ENCODE results near the gene SLC43A1. TPM values are rescaled to one million over a fixed set of nuclear protein-coding genes. Genes with fewer than 3 reads are reported as not detected.

SLC43A1 gene
- total and polyA plus RNA-seq, 4 experiments from 2014 or later = 14.8 to 21.7 (median 18.6) TPM

DNA sequence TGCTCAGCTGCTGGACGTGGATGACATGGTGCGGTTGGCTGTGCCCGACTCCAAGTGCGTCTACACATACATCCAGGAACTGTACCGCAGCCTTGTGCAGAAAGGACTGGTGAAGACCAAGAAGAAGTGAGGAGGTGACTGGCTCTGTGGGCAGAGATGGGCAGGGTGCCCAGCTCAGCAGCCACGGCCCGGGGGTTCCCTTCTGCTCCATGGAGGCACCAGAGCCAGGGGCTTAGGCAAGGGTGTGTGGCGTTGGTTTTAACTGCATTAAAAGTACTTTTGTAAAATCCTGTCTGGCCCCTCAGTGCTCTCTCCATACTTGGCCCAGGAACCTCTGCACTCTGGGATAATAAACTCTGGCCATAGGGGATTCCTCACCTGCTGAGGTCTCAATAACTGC, 34.5 kb upstream of the SLC43A1 start:
- Histone ChIP-seq H3K27ac (ENCODE audit: low read depth, low read length) (no peak overlapping the region), H3K9me3 (ENCODE audit: control insufficient read depth in 1 of 2, low read length in 2 of 2) (no peaks in the 10 kb centered on the region), H3K27me3 (ENCODE audit: insufficient read depth, low read length) (no peaks in the 10 kb centered on the region), H3K4me3 (ENCODE audit: low read length in 2 of 2) (no peak overlapping the region), H3K4me1 (ENCODE audit: insufficient read depth, low read length) (no peaks in the 10 kb centered on the region), H3K36me3 (ENCODE audit: insufficient read depth, low read length) (peaks cover 51% of the 10 kb centered on the region)
- intact Hi-C loops (cut with micrococcal nuclease) = no loop called here
- H3K4me1 Mint-ChIP-seq = peaks cover 0 to 2% (median under 1%) of the 10 kb centered on the region in 4 donors
- no peak for DNase-seq
- peak overlapping the region in 2 of 7 donors; percentile 46 to 55 for H3K27ac Mint-ChIP-seq
- no peaks in the 10 kb centered on the region for H3K9me3 Mint-ChIP-seq
- H3K27me3 Mint-ChIP-seq = no peaks in the 10 kb centered on the region
- POLR2A ChIA-PET (ENCODE audit: partially characterized antibody) = interaction anchor here (1.7 kb wide), 1 partner anchor 18 kb away, joined by 4 read pairs; no protein-coding TSS in a partner anchor
- CTCF ChIA-PET (ENCODE audit: partially characterized antibody) = interaction anchor here (0.9 to 2.0 kb wide), 2 partner anchors 24 to 91 kb away, joined by 4 to 5 read pairs; no protein-coding TSS in a partner anchor
- H3K4me3 Mint-ChIP-seq = no peak overlapping the region
- H3K36me3 Mint-ChIP-seq = peaks cover 28 to 65% of the 10 kb centered on the region in 2 donors

DNA sequence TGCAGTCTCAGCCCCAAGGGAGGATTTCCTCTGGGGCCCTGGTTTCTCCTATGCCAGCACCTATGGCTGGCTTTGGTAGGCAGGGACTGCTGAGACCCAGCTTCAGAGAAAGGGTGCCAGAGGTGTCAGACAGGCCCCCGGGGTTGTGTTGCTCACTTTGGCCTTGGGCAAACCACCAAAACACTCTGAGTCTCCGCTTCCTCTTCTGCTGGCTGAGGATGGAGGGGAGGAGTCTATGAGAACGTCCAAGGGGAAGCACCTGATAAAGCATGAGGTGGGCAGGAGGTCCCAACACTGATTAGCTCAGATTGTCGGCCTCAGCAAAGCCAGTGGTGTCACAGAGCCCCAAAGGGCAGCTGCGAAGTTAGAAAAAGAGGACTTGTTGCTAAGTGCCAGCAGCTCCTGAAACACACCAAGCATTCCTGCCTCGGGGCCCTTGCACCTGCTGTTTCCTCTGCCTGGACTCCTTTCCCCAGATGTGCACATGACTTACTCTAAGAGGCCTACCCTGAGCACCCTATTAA, 32.4 kb upstream of the SLC43A1 start:
- Mint-ChIP-seq H3K27ac (peak overlapping the region in 1 of 7 donors; percentile 52), H3K27me3 (no peaks in the 10 kb centered on the region), H3K4me3 (no peak overlapping the region), H3K9me3 (peaks cover 0 to 1% (median 0%) of the 10 kb centered on the region in 8 donors), H3K36me3 (peaks cover 16 to 46% of the 10 kb centered on the region in 2 donors), H3K4me1 (peaks cover 0 to 2% (median 0%) of the 10 kb centered on the region in 4 donors)
- Histone ChIP-seq H3K27ac (ENCODE audit: low read depth, low read length) (no peak overlapping the region), H3K9me3 (ENCODE audit: control insufficient read depth in 1 of 2, low read length in 2 of 2) (no peaks in the 10 kb centered on the region), H3K4me1 (ENCODE audit: insufficient read depth, low read length) (no peaks in the 10 kb centered on the region), H3K27me3 (ENCODE audit: insufficient read depth, low read length) (no peaks in the 10 kb centered on the region), H3K36me3 (ENCODE audit: insufficient read depth, low read length) (peaks cover 30% of the 10 kb centered on the region), H3K4me3 (ENCODE audit: low read length in 2 of 2) (no peak overlapping the region)
- ChIA-PET POLR2A (ENCODE audit: partially characterized antibody) (no interaction called here), CTCF (ENCODE audit: partially characterized antibody) (interaction anchor here (0.5 to 3.0 kb wide), 7 partner anchors 14 to 253 kb away, joined by 3 to 8 read pairs (median 6); partner anchors contain the start of gene UBE2L6)
- DNase-seq = no peak
- intact Hi-C loops (cut with micrococcal nuclease) = no loop called here

DNA sequence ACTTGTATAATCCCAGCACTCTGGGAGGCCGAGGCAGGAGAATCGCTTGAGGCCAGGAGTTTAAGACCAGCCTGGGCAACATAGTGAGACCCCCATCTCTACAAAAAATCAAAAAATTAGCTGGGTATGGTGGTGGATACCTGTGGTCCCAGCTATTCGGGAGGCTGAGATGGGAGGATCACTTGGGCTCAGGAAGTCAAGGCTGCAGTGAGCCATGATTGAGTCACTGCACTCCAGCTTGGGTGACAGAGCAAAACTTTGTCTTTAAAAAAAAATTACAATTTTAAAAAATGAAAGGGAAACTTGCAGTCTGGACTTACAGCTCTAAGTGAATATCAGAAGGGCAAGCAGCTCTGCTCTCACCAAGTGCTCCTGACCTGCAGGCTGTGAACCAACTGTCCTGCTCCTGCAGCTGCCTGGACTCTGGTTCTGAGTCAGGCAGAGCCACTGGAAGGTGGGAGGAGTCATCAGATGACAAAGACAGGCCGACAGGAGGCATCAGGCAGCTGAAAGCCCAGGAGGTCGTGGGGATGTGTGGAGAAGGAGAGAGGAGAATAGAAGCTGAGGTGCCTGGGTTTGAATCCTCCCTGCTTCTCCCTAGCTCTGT, 31.5 kb upstream of the SLC43A1 start:
- peak overlapping the region in 4 of 7 donors; percentile 25 to 68 (median 58) for H3K27ac Mint-ChIP-seq
- no peaks in the 10 kb centered on the region for H3K27me3 Mint-ChIP-seq
- Histone ChIP-seq H3K4me3 (ENCODE audit: low read length in 2 of 2) (no peak overlapping the region), H3K27ac (ENCODE audit: low read depth, low read length) (no peak overlapping the region), H3K36me3 (ENCODE audit: insufficient read depth, low read length) (peaks cover 21% of the 10 kb centered on the region), H3K27me3 (ENCODE audit: insufficient read depth, low read length) (no peaks in the 10 kb centered on the region), H3K9me3 (ENCODE audit: control insufficient read depth in 1 of 2, low read length in 2 of 2) (no peaks in the 10 kb centered on the region), H3K4me1 (ENCODE audit: insufficient read depth, low read length) (no peaks in the 10 kb centered on the region)
- POLR2A ChIA-PET (ENCODE audit: partially characterized antibody) = no interaction called here
- no peak overlapping the region for H3K4me3 Mint-ChIP-seq
- peaks cover 0 to 2% (median 0%) of the 10 kb centered on the region in 8 donors for H3K9me3 Mint-ChIP-seq
- CTCF ChIA-PET (ENCODE audit: partially characterized antibody) = interaction anchor here (1.6 to 3.0 kb wide), 4 partner anchors 20 to 97 kb away, joined by 6 to 8 read pairs (median 8); partner anchors contain the start of gene UBE2L6
- H3K4me1 Mint-ChIP-seq = peaks cover 0 to 2% (median 0%) of the 10 kb centered on the region in 4 donors
- intact Hi-C loops (cut with micrococcal nuclease) = no loop called here
- peaks cover 10 to 36% of the 10 kb centered on the region in 2 donors for H3K36me3 Mint-ChIP-seq
- DNase-seq = no peak

DNA sequence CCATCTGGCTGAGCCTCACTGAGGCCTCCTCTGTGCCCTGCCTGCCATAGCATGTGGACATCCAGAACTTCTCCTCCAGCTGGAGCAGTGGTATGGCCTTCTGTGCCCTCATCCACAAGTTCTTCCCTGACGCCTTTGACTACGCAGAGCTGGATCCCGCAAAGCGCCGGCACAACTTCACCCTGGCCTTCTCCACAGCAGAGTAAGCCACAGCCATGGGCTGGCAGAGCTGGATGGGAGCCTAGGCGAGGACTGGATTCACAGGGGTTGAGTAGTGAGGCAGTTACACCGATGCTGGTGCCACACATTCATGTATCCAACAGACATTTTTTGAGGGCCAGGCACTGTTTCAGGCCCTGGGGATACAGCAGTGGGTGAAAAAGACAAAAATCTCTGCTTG, 30.9 kb upstream of the SLC43A1 start:
- no peak overlapping the region for H3K4me3 ChIP-seq (ENCODE audit: low read length in 2 of 2)
- Mint-ChIP-seq H3K27ac (peak overlapping the region in 1 of 7 donors; percentile 41), H3K27me3 (no peaks in the 10 kb centered on the region), H3K36me3 (peaks cover 10 to 31% of the 10 kb centered on the region in 2 donors), H3K9me3 (peaks cover 0 to 2% (median 0%) of the 10 kb centered on the region in 8 donors), H3K4me1 (peaks cover 0 to 2% (median 0%) of the 10 kb centered on the region in 4 donors), H3K4me3 (no peak overlapping the region)
- intact Hi-C loops (cut with micrococcal nuclease) = no loop called here
- DNase-seq = no peak
- H3K27ac ChIP-seq (ENCODE audit: low read depth, low read length) = no peak overlapping the region
- H3K27me3 ChIP-seq (ENCODE audit: insufficient read depth, low read length) = no peaks in the 10 kb centered on the region
- H3K36me3 ChIP-seq (ENCODE audit: insufficient read depth, low read length) = peaks cover 16% of the 10 kb centered on the region
- ChIA-PET CTCF (ENCODE audit: partially characterized antibody) (interaction anchor here (1.6 to 3.0 kb wide), 4 partner anchors 20 to 98 kb away, joined by 6 to 8 read pairs (median 8); partner anchors contain the start of gene UBE2L6), POLR2A (ENCODE audit: partially characterized antibody) (no interaction called here)
- H3K4me1 ChIP-seq (ENCODE audit: insufficient read depth, low read length) = no peaks in the 10 kb centered on the region
- H3K9me3 ChIP-seq (ENCODE audit: control insufficient read depth in 1 of 2, low read length in 2 of 2) = no peaks in the 10 kb centered on the region

DNA sequence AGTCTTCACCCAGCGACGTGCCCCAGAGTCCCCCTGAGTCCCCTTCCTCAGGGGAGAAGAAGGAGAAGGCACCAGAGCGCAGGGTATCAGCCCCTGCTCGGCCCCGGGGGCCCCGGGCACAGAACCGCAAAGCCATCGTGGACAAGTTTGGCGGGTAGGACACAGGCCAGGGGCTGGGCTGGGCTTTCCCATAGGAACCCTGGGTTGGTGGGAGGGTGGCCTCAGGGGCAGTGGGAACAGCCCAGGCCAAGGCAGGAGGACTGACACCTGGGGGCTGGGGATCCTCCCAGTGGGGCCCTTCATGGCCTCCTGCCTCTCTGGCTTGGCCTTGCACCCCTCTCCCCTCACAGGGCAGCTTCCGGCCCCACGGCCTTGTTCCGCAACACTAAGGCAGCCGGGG, 30.4 kb upstream of the SLC43A1 start:
- POLR2A ChIA-PET (ENCODE audit: partially characterized antibody) = no interaction called here

DNA sequence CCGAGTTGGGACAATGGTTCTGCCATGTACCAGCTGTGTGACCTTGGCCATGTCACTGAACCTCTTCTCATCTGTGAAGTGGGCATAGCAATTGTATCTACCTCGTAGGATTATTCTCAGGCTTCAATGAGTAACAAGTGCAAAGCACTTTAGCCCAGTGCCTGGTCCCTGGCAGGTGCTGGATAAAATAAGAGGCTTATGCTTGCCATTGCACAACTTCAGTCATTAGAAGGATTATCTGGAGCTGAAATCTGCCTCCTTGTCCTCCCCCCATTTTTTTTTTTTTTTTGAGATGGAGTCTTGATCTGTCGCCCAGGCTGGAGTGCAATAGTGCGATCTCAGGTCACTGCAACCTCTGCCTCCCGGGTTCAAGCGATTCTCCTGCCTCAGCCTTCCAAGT, 29.1 kb upstream of the SLC43A1 start:
- Mint-ChIP-seq H3K36me3 (peaks cover 6 to 17% of the 10 kb centered on the region in 2 donors), H3K27ac (no peak overlapping the region)

More for the DNA sequence above, 30.4 kb upstream of the SLC43A1 start:
- no peak overlapping the region for H3K27ac Mint-ChIP-seq
- H3K9me3 Mint-ChIP-seq = peaks cover 0 to 2% (median 0%) of the 10 kb centered on the region in 8 donors
- intact Hi-C loops (cut with micrococcal nuclease) = no loop called here
- no peaks in the 10 kb centered on the region for H3K27me3 Mint-ChIP-seq
- Histone ChIP-seq H3K36me3 (ENCODE audit: insufficient read depth, low read length) (peaks cover 14% of the 10 kb centered on the region), H3K9me3 (ENCODE audit: control insufficient read depth in 1 of 2, low read length in 2 of 2) (no peaks in the 10 kb centered on the region), H3K27ac (ENCODE audit: low read depth, low read length) (no peak overlapping the region), H3K4me3 (ENCODE audit: low read length in 2 of 2) (no peak overlapping the region), H3K4me1 (ENCODE audit: insufficient read depth, low read length) (no peaks in the 10 kb centered on the region), H3K27me3 (ENCODE audit: insufficient read depth, low read length) (no peaks in the 10 kb centered on the region)
- CTCF ChIA-PET (ENCODE audit: partially characterized antibody) = interaction anchor here (3.0 kb wide), 1 partner anchor 53 kb away, joined by 8 read pairs; no protein-coding TSS in a partner anchor
- DNase-seq = no peak
- H3K4me1 Mint-ChIP-seq = peaks cover 0 to 2% (median 0%) of the 10 kb centered on the region in 4 donors
- no peak overlapping the region for H3K4me3 Mint-ChIP-seq
- peaks cover 10 to 30% of the 10 kb centered on the region in 2 donors for H3K36me3 Mint-ChIP-seq

DNA sequence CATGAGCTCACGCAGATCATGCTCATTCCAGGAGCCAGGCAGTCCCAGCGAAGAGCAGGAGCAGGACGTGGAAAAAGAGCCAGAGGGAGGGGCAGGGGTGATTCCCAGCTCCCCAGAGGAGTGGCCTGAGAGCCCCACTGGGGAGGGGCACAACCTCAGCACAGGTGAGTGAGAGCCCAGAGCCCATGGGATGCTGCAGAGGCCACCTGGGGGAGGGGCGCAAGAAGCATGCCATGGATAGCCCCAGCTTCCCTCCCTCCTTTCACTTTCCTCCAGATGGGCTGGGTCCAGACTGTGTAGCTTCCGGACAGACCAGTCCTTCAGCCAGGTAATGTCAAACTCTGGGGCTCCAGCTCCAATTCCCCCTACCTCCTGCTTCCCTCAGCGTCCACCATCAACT, 28.1 kb upstream of the SLC43A1 start:
- CTCF ChIA-PET (ENCODE audit: partially characterized antibody) = interaction anchor here (1.2 to 2.3 kb wide), 3 partner anchors 12 to 50 kb away, joined by 4 to 7 read pairs (median 5); partner anchors contain the start of gene UBE2L6
- POLR2A ChIA-PET (ENCODE audit: partially characterized antibody) = interaction anchor here (0.8 kb wide), 1 partner anchor 219 kb away, joined by 3 read pairs; the partner anchor contains the start of gene TNKS1BP1
- no peak overlapping the region for H3K4me3 Mint-ChIP-seq
- no peak overlapping the region for H3K4me3 ChIP-seq (ENCODE audit: low read length in 2 of 2)
- no peak for DNase-seq
- H3K36me3 Mint-ChIP-seq = peaks cover 5 to 11% of the 10 kb centered on the region in 2 donors
- no peaks in the 10 kb centered on the region for H3K36me3 ChIP-seq (ENCODE audit: insufficient read depth, low read length)
- H3K27me3 ChIP-seq (ENCODE audit: insufficient read depth, low read length) = no peaks in the 10 kb centered on the region
- H3K9me3 ChIP-seq (ENCODE audit: control insufficient read depth in 1 of 2, low read length in 2 of 2) = no peaks in the 10 kb centered on the region
- H3K4me1 ChIP-seq (ENCODE audit: insufficient read depth, low read length) = no peaks in the 10 kb centered on the region
- peaks cover 0 to under 1% (median 0%) of the 10 kb centered on the region in 4 donors for H3K4me1 Mint-ChIP-seq
- H3K9me3 Mint-ChIP-seq = peaks cover 0 to 2% (median 0%) of the 10 kb centered on the region in 8 donors
- H3K27ac ChIP-seq (ENCODE audit: low read depth, low read length) = no peak overlapping the region
- intact Hi-C loops (cut with micrococcal nuclease) = no loop called here
- peak overlapping the region in 1 of 7 donors; percentile 65 for H3K27ac Mint-ChIP-seq
- no peaks in the 10 kb centered on the region for H3K27me3 Mint-ChIP-seq

More for the DNA sequence above, 29.1 kb upstream of the SLC43A1 start:
- H3K9me3 ChIP-seq (ENCODE audit: control insufficient read depth in 1 of 2, low read length in 2 of 2) = no peaks in the 10 kb centered on the region
- peaks cover under 1% of the 10 kb centered on the region for H3K36me3 ChIP-seq (ENCODE audit: insufficient read depth, low read length)
- no peak for DNase-seq
- intact Hi-C loops (cut with micrococcal nuclease) = no loop called here
- no peaks in the 10 kb centered on the region for H3K4me1 ChIP-seq (ENCODE audit: insufficient read depth, low read length)
- CTCF ChIA-PET (ENCODE audit: partially characterized antibody) = interaction anchor here (1.2 to 2.3 kb wide), 3 partner anchors 13 to 51 kb away, joined by 4 to 7 read pairs (median 5); partner anchors contain the start of gene UBE2L6
- no peak overlapping the region for H3K4me3 ChIP-seq (ENCODE audit: low read length in 2 of 2)
- POLR2A ChIA-PET (ENCODE audit: partially characterized antibody) = no interaction called here
- no peaks in the 10 kb centered on the region for H3K27me3 ChIP-seq (ENCODE audit: insufficient read depth, low read length)
- no peak overlapping the region for H3K4me3 Mint-ChIP-seq
- H3K27me3 Mint-ChIP-seq = no peaks in the 10 kb centered on the region
- H3K27ac ChIP-seq (ENCODE audit: low read depth, low read length) = no peak overlapping the region
- peaks cover 0 to 2% (median 0%) of the 10 kb centered on the region in 4 donors for H3K4me1 Mint-ChIP-seq
- peaks cover 0 to 2% (median 0%) of the 10 kb centered on the region in 8 donors for H3K9me3 Mint-ChIP-seq
